NCI-H2196 treated with DMSO at 0.1 percent for 48 hours (cell line): ENCODE results near the gene DCPS.
"Not testable (repeated sequence)": the region's sequence is repeated elsewhere in the genome, so short reads cannot be mapped to it uniquely, and the experiment has no call there.

Source experiments
- DNase-seq: peaks from one replicate; lab custom pipeline; 2025; ENCODE audit not compliant: unreplicated experiment; lab: John Stamatoyannopoulos, UW

Gene DCPS

GRCh38 chr11:126303623-126304456, at the start of gene DCPS:
DCPS (plus strand) TSS chr11:126304060; CDS start chr11:126304081, 21 bp downstream.
- peak; percentile 82 for DNase-seq

GRCh38 chr11:126254819-126255218, 49.0 kb upstream of the DCPS start:
- DNase-seq = no peak

- DNase-seq = not testable (repeated sequence)
Measured at GRCh38 chr11:126255507-126255906, 48.4 kb upstream of the DCPS start.

- DNase-seq = no peak
Measured at GRCh38 chr11:126256216-126256615, 47.6 kb upstream of the DCPS start.

- DNase-seq = no peak
Measured at GRCh38 chr11:126257144-126257543, 46.7 kb upstream of the DCPS start.

GRCh38 chr11:126257764-126258163, 46.1 kb upstream of the DCPS start:
- no peak for DNase-seq

- DNase-seq = no peak
Measured at GRCh38 chr11:126262216-126262615, 41.6 kb upstream of the DCPS start.

GRCh38 chr11:126263489-126263888, 40.4 kb upstream of the DCPS start:
- DNase-seq = no peak

- no peak for DNase-seq
Measured at GRCh38 chr11:126265811-126266210, 38.0 kb upstream of the DCPS start.

- no peak for DNase-seq
Measured at GRCh38 chr11:126267650-126268049, 36.2 kb upstream of the DCPS start.

- no peak for DNase-seq
Measured at GRCh38 chr11:126268361-126268707, 35.5 kb upstream of the DCPS start.

GRCh38 chr11:126268708-126269579, 34.9 kb upstream of the DCPS start, which contains the start of the genes FOXRED1 and SRPRA:
FOXRED1 (plus strand) TSS chr11:126269154; CDS start chr11:126269207, 53 bp downstream.
SRPRA (minus strand) TSS chr11:126268895; CDS start chr11:126268804, 91 bp downstream.
- DNase-seq = peak; percentile 98

- DNase-seq = no peak
Measured at GRCh38 chr11:126277322-126277721, 26.5 kb upstream of the DCPS start.

- no peak for DNase-seq
Measured at GRCh38 chr11:126277780-126278179, 26.1 kb upstream of the DCPS start.

- no peak for DNase-seq
Measured at GRCh38 chr11:126279191-126279590, 24.7 kb upstream of the DCPS start.

GRCh38 chr11:126280595-126280994, 23.3 kb upstream of the DCPS start:
- no peak for DNase-seq

GRCh38 chr11:126281245-126281644, 22.6 kb upstream of the DCPS start:
- no peak for DNase-seq

- no peak for DNase-seq
Measured at GRCh38 chr11:126281666-126282175, 22.1 kb upstream of the DCPS start.

GRCh38 chr11:126282361-126282735, 21.5 kb upstream of the DCPS start:
- no peak for DNase-seq

- peak; percentile 48 for DNase-seq
Measured at GRCh38 chr11:126282736-126283591, 20.9 kb upstream of the DCPS start, which contains the start of gene TIRAP. TIRAP (plus strand) TSS chr11:126283093; CDS start chr11:126290895, 7,802 bp downstream.

- DNase-seq = peak; percentile 61
Measured at GRCh38 chr11:126284829-126285228, 19.0 kb upstream of the DCPS start.
